SHP77 (cell line): ENCODE results near the gene CPLANE1.
"Not testable (repeated sequence)": the region's sequence is repeated elsewhere in the genome, so short reads cannot be mapped to it uniquely, and the experiment has no call there.

ENCODE experiments used
- DNase-seq, 2 experiments: peaks; one replicate each; lab custom pipeline; 2025; lab: John Stamatoyannopoulos, UW

Gene CPLANE1

GRCh38 chr5:37121027-37121426 lies 128.1 kb downstream of the CPLANE1 start:
- no peak for DNase-seq

GRCh38 chr5:37120270-37120669 lies 128.9 kb downstream of the CPLANE1 start:
- no peak for DNase-seq

- no peak for DNase-seq
Observed at GRCh38 chr5:37116359-37116758, 132.8 kb downstream of the CPLANE1 start.

GRCh38 chr5:37112383-37112991 lies 136.7 kb downstream of the CPLANE1 start:
- DNase-seq: no peak

- DNase-seq: no peak
Observed at GRCh38 chr5:37111426-37112382, 137.5 kb downstream of the CPLANE1 start.

GRCh38 chr5:37110135-37110534 lies 139.0 kb downstream of the CPLANE1 start:
- no peak for DNase-seq

GRCh38 chr5:37109338-37109737 lies 139.8 kb downstream of the CPLANE1 start:
- no peak for DNase-seq

- DNase-seq: no peak
Observed at GRCh38 chr5:37103302-37103701, 145.9 kb downstream of the CPLANE1 start.

- DNase-seq: not testable (repeated sequence)
Observed at GRCh38 chr5:37099267-37099666, 149.9 kb downstream of the CPLANE1 start.

GRCh38 chr5:37093795-37094194 lies 155.4 kb downstream of the CPLANE1 start:
- DNase-seq: not testable (repeated sequence)

- no peak for DNase-seq
Observed at GRCh38 chr5:37090781-37091180, 158.4 kb downstream of the CPLANE1 start.

- no peak for DNase-seq
Observed at GRCh38 chr5:37090123-37090726, 159.0 kb downstream of the CPLANE1 start.

- no peak for DNase-seq
Observed at GRCh38 chr5:37088009-37088408, 161.2 kb downstream of the CPLANE1 start.

- no peak for DNase-seq
Observed at GRCh38 chr5:37086466-37087173, 162.6 kb downstream of the CPLANE1 start.

GRCh38 chr5:37086026-37086425 lies 163.2 kb downstream of the CPLANE1 start:
- not testable (repeated sequence) for DNase-seq

GRCh38 chr5:37082977-37083376 lies 166.2 kb downstream of the CPLANE1 start:
- DNase-seq: not testable (repeated sequence)

- no peak for DNase-seq
Observed at GRCh38 chr5:37080697-37081096, 168.5 kb downstream of the CPLANE1 start.

GRCh38 chr5:37077146-37077545 lies 172.0 kb downstream of the CPLANE1 start:
- no peak for DNase-seq

GRCh38 chr5:37075399-37075950 lies 173.7 kb downstream of the CPLANE1 start:
- DNase-seq: no peak

- DNase-seq: no peak
Observed at GRCh38 chr5:37071901-37072581, 177.1 kb downstream of the CPLANE1 start.

- no peak for DNase-seq
Observed at GRCh38 chr5:37071487-37071886, 177.7 kb downstream of the CPLANE1 start.
